HAP-1 (cell line): ENCODE data around the gene IL2RA.
"Not testable (repeated sequence)": the region's sequence is repeated elsewhere in the genome, so short reads cannot be mapped to it uniquely, and the experiment has no call there.

Experiments
- DNase-seq, 2 experiments: peaks; one replicate each; pipeline ENCODE4 v3.0.0-alpha.2; 2016 to 2020; ENCODE audit warnings: low spot score in 2 of 2
- H3K27me3 ChIP-seq: fragments of 250-450 bp; sonication (Bioruptor Pico); 2 replicates; pipeline ENCODE4 v1.5.1; 2020; ENCODE audit warnings: low read depth, mild to moderate bottlenecking, moderate library complexity
- H3K36me3 ChIP-seq: fragments of 250-450 bp; sonication (Bioruptor Pico); replicated peaks from 2 replicates; pipeline ENCODE4 v1.5.1; 2020; ENCODE audit warnings: mild to moderate bottlenecking
- H3K4me1 ChIP-seq: fragments of 250-450 bp; sonication (Bioruptor Pico); 2 replicates; pipeline ENCODE4 v1.5.1; 2020; ENCODE audit warnings: mild to moderate bottlenecking
- H3K4me3 ChIP-seq: fragments of 250-450 bp; sonication (Bioruptor Pico); 2 replicates; pipeline ENCODE4 v1.5.1; 2020; ENCODE audit warnings: mild to moderate bottlenecking, moderate library complexity
- H3K9me3 ChIP-seq: fragments of 250-450 bp; sonication (Bioruptor Pico); 2 replicates; pipeline ENCODE4 v1.5.1; 2020; ENCODE audit warnings: mild to moderate bottlenecking, moderate library complexity
- in situ Hi-C: fragments of 300-500 bp; cut with MboI; formaldehyde crosslinking; loops from 3 replicates; pipeline ENCODE4 v1.14.3; 2020; ENCODE audit warnings: low sequenced_read_pairs, inconsistent platforms, mixed read lengths

IL2RA gene

DNA sequence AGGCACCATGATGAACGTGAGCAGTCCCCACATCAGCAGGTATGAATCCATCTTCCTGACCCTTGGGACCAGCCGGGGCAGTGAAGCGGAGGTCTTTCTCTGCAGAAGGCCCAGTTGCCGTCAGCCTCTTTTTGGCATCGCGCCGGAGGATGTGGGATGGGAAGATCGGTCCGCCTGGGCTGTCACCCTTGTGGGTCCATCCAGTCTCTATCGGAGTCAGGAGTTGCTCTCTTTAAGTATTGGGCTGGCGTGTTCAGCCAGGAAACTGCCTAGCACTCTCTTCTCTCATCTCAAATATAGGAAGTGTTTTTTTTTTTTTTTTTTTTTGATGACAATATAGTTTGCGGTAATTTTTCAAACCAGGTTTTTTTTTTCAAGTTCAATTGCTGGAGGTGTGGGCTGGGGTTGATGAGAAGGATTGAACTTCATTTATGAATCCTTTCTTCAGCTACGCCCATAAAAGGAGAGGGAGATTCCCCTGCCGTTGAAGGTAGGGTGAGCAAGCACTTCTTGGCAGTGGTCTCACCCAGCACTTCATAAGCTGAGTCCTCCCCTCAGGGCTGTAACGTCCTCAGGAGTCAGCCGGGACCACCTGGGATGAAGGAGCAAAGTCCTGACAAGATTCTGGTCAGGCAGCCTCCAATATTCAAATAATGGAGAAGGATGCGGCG, at the start of gene IL2RA:
Gene IL2RA (minus strand): TSS at position 267 of the 671 bp plus-strand sequence. CDS start 216 bp downstream, at position 51.
- DNase-seq, result no peak
- in situ Hi-C loops, result no loop called here
- Histone ChIP-seq H3K4me1 (no peaks in the 10 kb centered on the region), H3K27me3 (peaks cover 26% of the 10 kb centered on the region), H3K9me3 (no peaks in the 10 kb centered on the region; the same call in 1 of the 2 replicates), H3K4me3 (no peak within 1 kb of the TSS), H3K36me3 (no peaks in the 10 kb centered on the region)

DNA sequence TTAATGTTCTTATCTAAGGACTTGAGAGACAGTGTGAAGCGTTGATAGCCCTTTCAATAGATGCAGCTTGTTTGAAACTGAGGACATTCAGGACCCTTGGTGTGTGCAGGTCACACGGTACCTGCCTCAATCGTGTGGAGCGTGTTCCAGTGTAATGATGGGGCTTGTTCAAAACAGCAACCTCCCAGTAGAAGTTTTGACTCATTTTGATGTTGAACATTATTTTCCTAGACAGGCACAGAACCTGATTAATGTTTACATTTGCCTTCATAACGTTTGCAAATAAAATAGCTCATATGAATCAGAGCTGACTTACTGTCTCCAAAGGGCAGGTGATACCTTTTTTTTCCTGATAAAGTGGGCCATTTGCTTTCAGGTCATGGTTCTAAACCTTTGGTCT, 48.0 kb upstream of the IL2RA start:
- H3K4me3 ChIP-seq, result no peak overlapping the region
- H3K9me3 ChIP-seq, result no peaks in the 10 kb centered on the region
- in situ Hi-C loops, result no loop called here
- H3K36me3 ChIP-seq, result peaks cover 84% of the 10 kb centered on the region
- DNase-seq, result no peak
- H3K27me3 ChIP-seq, result no peaks in the 10 kb centered on the region
- peaks cover 11% of the 10 kb centered on the region; the same call in 1 of the 2 replicates for H3K4me1 ChIP-seq

DNA sequence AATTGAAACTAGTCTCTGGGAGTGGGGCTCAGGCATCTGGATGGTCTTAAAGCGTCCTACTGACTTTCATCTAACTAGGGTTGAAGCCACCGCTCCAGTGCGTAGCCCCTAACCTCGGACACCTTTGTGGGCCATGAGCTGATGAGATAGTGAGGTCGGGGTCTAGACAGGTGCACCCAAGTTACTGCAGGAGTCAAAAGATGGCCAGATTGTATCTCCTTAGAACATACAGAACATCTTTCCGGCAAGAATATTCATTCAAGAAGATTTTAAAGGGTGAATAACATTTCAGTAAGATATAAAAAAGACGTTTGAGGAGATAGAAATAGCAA, 47.2 kb upstream of the IL2RA start:
- Histone ChIP-seq H3K4me1 (peaks cover 11% of the 10 kb centered on the region; the same call in 1 of the 2 replicates), H3K4me3 (no peak overlapping the region), H3K27me3 (no peaks in the 10 kb centered on the region), H3K36me3 (peaks cover 84% of the 10 kb centered on the region), H3K9me3 (no peaks in the 10 kb centered on the region)
- in situ Hi-C loops, result loop anchor here (10.0 kb wide), 2 partner anchors 95 to 285 kb away; partner anchors contain the start of gene PFKFB3
- no peak for DNase-seq

GRCh38 chr10:6108631-6109443, 46.7 kb upstream of the IL2RA start:
- no peaks in the 10 kb centered on the region for H3K9me3 ChIP-seq
- in situ Hi-C loops, result loop anchor here (10.0 kb wide), 2 partner anchors 96 to 286 kb away; partner anchors contain the start of gene PFKFB3
- H3K36me3 ChIP-seq, result peaks cover 81% of the 10 kb centered on the region
- peak; percentile 45 to 49 for DNase-seq
- H3K4me1 ChIP-seq, result peaks cover 11% of the 10 kb centered on the region; the same call in 1 of the 2 replicates
- H3K4me3 ChIP-seq, result no peak overlapping the region
- H3K27me3 ChIP-seq, result no peaks in the 10 kb centered on the region

GRCh38 chr10:6108072-6108471, 45.9 kb upstream of the IL2RA start:
- Histone ChIP-seq H3K4me1 (peaks cover 11% of the 10 kb centered on the region; the same call in 1 of the 2 replicates), H3K27me3 (no peaks in the 10 kb centered on the region), H3K36me3 (peaks cover 73% of the 10 kb centered on the region), H3K9me3 (no peaks in the 10 kb centered on the region), H3K4me3 (no peak overlapping the region)
- DNase-seq, result no peak
- in situ Hi-C loops, result loop anchor here (10.0 kb wide), 2 partner anchors 97 to 287 kb away; partner anchors contain the start of gene PFKFB3

- not testable (repeated sequence) for H3K4me3 ChIP-seq, DNase-seq, H3K9me3 ChIP-seq, H3K27me3 ChIP-seq
- H3K4me1 ChIP-seq, result peaks cover 11% of the 10 kb centered on the region; the same call in 1 of the 2 replicates
- peaks cover 71% of the 10 kb centered on the region for H3K36me3 ChIP-seq
- in situ Hi-C loops, result loop anchor here (10.0 kb wide), 2 partner anchors 97 to 287 kb away; partner anchors contain the start of gene PFKFB3
These were observed 45.4 kb upstream of the IL2RA start for GRCh38 chr10:6107616-6108015.

DNA sequence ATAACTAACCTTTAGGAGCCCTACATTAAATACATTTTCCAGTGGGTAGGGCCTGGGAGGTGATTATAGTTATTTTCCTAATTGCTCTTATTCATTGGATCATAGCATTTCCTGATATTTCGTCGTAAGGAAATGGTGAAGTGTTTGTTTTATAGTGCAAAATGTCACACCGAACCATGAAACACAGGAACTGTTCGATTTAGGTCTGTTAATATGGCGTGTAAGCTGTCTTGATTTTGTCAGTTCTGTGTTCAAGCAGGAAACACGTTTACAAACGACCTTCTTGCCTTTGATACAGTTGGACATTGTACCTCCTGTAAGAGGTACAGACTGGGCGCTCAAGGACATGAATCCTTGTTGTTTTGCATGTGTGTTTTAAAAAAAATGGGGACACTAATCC, 41.4 kb upstream of the IL2RA start:
- in situ Hi-C loops, result loop anchor here (10.0 kb wide), 2 partner anchors 101 to 291 kb away; partner anchors contain the start of gene PFKFB3
- Histone ChIP-seq H3K4me1 (peaks cover 8% of the 10 kb centered on the region; the same call in 1 of the 2 replicates), H3K4me3 (no peak overlapping the region), H3K27me3 (no peaks in the 10 kb centered on the region), H3K36me3 (peaks cover 51% of the 10 kb centered on the region), H3K9me3 (no peaks in the 10 kb centered on the region)
- no peak for DNase-seq

DNA sequence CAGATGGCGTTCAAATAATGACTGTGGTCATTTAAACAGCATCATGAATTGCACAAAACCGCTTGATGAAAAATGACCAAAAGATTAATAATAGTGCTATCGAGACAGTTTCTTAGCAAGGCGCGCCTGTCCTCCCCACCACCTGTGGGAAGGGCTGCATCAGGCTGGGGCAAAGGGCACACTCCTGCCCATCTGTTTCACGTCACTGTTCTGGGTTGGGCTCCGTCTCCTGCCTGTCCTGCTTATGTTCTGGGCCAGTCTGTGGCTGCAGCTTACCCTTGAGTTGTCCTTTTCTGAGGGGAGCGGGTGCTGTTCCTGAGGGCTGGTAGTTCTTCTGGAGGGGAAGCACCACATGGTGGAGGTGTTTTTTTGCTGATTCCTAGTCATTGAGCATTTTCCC, 40.0 kb upstream of the IL2RA start:
- Histone ChIP-seq H3K27me3 (no peaks in the 10 kb centered on the region), H3K36me3 (peaks cover 58% of the 10 kb centered on the region), H3K4me3 (no peak overlapping the region), H3K4me1 (no peaks in the 10 kb centered on the region), H3K9me3 (no peaks in the 10 kb centered on the region)
- no peak for DNase-seq
- in situ Hi-C loops, result loop anchor here (10.0 kb wide), 2 partner anchors 103 to 293 kb away; partner anchors contain the start of gene PFKFB3

GRCh38 chr10:6101181-6101580, 39.0 kb upstream of the IL2RA start:
- DNase-seq, result no peak
- in situ Hi-C loops, result loop anchor here (10.0 kb wide), 2 partner anchors 104 to 294 kb away; partner anchors contain the start of gene PFKFB3
- no peaks in the 10 kb centered on the region for H3K4me1 ChIP-seq
- H3K9me3 ChIP-seq, result no peaks in the 10 kb centered on the region
- H3K4me3 ChIP-seq, result no peak overlapping the region
- peaks cover 52% of the 10 kb centered on the region for H3K36me3 ChIP-seq
- H3K27me3 ChIP-seq, result no peaks in the 10 kb centered on the region

DNA sequence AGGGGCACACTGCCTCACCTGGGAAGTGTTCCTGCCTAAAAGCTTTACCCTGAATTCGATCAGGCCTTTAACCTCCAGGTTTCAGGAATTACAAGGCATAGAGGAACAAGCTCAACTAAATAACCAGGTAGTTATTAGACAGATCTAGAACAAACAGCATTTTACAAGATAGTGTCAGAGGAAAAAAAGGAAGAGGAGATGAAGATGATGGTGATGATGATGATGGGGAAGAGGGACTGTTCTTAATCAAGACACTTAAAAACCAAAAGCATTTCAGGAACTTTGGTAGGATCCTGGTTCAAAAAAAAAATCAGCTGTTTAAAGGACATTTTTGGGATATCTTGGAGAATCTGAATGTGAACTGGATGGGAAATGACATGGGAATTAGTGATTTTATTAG, 38.2 kb upstream of the IL2RA start:
- H3K36me3 ChIP-seq, result peaks cover 46% of the 10 kb centered on the region
- H3K9me3 ChIP-seq, result no peaks in the 10 kb centered on the region
- no peaks in the 10 kb centered on the region for H3K4me1 ChIP-seq
- no peak overlapping the region for H3K4me3 ChIP-seq
- no peaks in the 10 kb centered on the region for H3K27me3 ChIP-seq
- DNase-seq, result no peak
- in situ Hi-C loops, result loop anchor here (10.0 kb wide), 2 partner anchors 104 to 294 kb away; partner anchors contain the start of gene PFKFB3

- no peak for DNase-seq
- in situ Hi-C loops, result no loop called here
- Histone ChIP-seq H3K36me3 (peaks cover 34% of the 10 kb centered on the region), H3K27me3 (no peaks in the 10 kb centered on the region), H3K4me3 (no peak overlapping the region), H3K4me1 (no peaks in the 10 kb centered on the region), H3K9me3 (no peaks in the 10 kb centered on the region)
These were observed 36.0 kb upstream of the IL2RA start for GRCh38 chr10:6098156-6098555.

- DNase-seq, result no peak
- Histone ChIP-seq H3K9me3 (no peaks in the 10 kb centered on the region), H3K4me1 (peaks cover 2% of the 10 kb centered on the region), H3K27me3 (no peaks in the 10 kb centered on the region), H3K36me3 (peaks cover 26% of the 10 kb centered on the region), H3K4me3 (no peak overlapping the region)
- in situ Hi-C loops, result no loop called here
These were observed 34.9 kb upstream of the IL2RA start for GRCh38 chr10:6097063-6097462.

- Histone ChIP-seq H3K4me1 (peaks cover 10% of the 10 kb centered on the region), H3K4me3 (no peak overlapping the region), H3K27me3 (no peaks in the 10 kb centered on the region), H3K36me3 (peaks cover 19% of the 10 kb centered on the region), H3K9me3 (no peaks in the 10 kb centered on the region)
- DNase-seq, result peak; percentile 47 to 69
- in situ Hi-C loops, result no loop called here
These were observed 33.8 kb upstream of the IL2RA start for GRCh38 chr10:6095810-6096570.
